Diencephalon (tissue), 1 donor: ENCODE measurements around the gene PYHIN1. TPM values are rescaled to one million over a fixed set of nuclear protein-coding genes. Genes with fewer than 3 reads are reported as not detected.

Experiments
- total RNA-seq: library from RNA; depleted of rRNA; stranded (reverse); fragments of >200 nt; gene quantifications from one replicate; pipeline ENCODE4 v1.2.3, GENCODE V29; 2014

PYHIN1 gene
- total RNA-seq = not detected

GRCh38 chr1:158931055-158931737 is at the start of gene PYHIN1:
Gene PYHIN1, plus strand, starts transcription at chr1:158931552. Its CDS starts 5,359 bp downstream, at chr1:158936911.

GRCh38 chr1:159009704-159010361 is 78.5 kb downstream of the PYHIN1 start, which contains the start of gene IFI16:
Gene IFI16, plus strand, starts transcription at chr1:159009907. Its CDS starts 4,774 bp downstream, at chr1:159014681.

Other genes with a start within 250 kb of the PYHIN1 start
- gene SPTA1, start 244.8 kb upstream of the PYHIN1 start, total RNA-seq = 0.92 TPM
- not detected for gene OR6K2, start 230.9 kb upstream of the PYHIN1 start, total RNA-seq
- not detected for gene OR6K3, start 210.8 kb upstream of the PYHIN1 start, total RNA-seq
- gene OR6K6, start 176.8 kb upstream of the PYHIN1 start, total RNA-seq = not detected
- gene OR6N1, start 159.4 kb upstream of the PYHIN1 start, total RNA-seq = not detected
- not detected for gene OR6N2, start 150.3 kb upstream of the PYHIN1 start, total RNA-seq
- gene MNDA, start 100.2 kb upstream of the PYHIN1 start, total RNA-seq = 7.4 TPM
- 18.2 TPM for gene IFI16, start 78.4 kb downstream of the PYHIN1 start, total RNA-seq
- 9.9 TPM for gene AIM2, start 145.2 kb downstream of the PYHIN1 start, total RNA-seq
- gene CADM3, start 240.1 kb downstream of the PYHIN1 start, total RNA-seq = 134 TPM